ENCODE results near the gene CCDC110. TPM values are rescaled to one million over a fixed set of nuclear protein-coding genes. Genes with fewer than 3 reads are reported as not detected.
"Not testable (repeated sequence)": the region's sequence is repeated elsewhere in the genome, so short reads cannot be mapped to it uniquely, and the experiment has no call there.

The CCDC110 gene
- polyA plus RNA-seq (ENCODE audit: insufficient read length), result 1.6 TPM

- peak; percentile 93 for DNase-seq
These were observed at the start of gene CCDC110 for GRCh38 chr4:185471235-185472102. Gene CCDC110 (minus strand): TSS chr4:185471733. CDS start chr4:185471683, 50 bp downstream.

- DNase-seq, result no peak
These were observed 48.6 kb upstream of the CCDC110 start for GRCh38 chr4:185520119-185520518.

- no peak for DNase-seq
These were observed 47.0 kb upstream of the CCDC110 start for GRCh38 chr4:185518494-185518893.

GRCh38 chr4:185518069-185518468, 46.5 kb upstream of the CCDC110 start:
- DNase-seq, result no peak

- no peak for DNase-seq
These were observed 43.7 kb upstream of the CCDC110 start for GRCh38 chr4:185515248-185515647.

GRCh38 chr4:185514182-185514697, 42.7 kb upstream of the CCDC110 start:
- DNase-seq, result no peak

- DNase-seq, result no peak
These were observed 42.1 kb upstream of the CCDC110 start for GRCh38 chr4:185513489-185514181.

GRCh38 chr4:185512516-185512915, 41.0 kb upstream of the CCDC110 start:
- no peak for DNase-seq

- DNase-seq, result not testable (repeated sequence)
These were observed 39.7 kb upstream of the CCDC110 start for GRCh38 chr4:185511243-185511642.

- DNase-seq, result no peak
These were observed 39.3 kb upstream of the CCDC110 start for GRCh38 chr4:185510806-185511205.

GRCh38 chr4:185508181-185508580, 36.6 kb upstream of the CCDC110 start:
- DNase-seq, result no peak

- DNase-seq, result no peak
These were observed 34.9 kb upstream of the CCDC110 start for GRCh38 chr4:185506422-185506821.

- DNase-seq, result peak; percentile 31
These were observed 32.8 kb upstream of the CCDC110 start for GRCh38 chr4:185504098-185505047.

- DNase-seq, result no peak
These were observed 30.9 kb upstream of the CCDC110 start for GRCh38 chr4:185502386-185502785.

GRCh38 chr4:185500576-185500975, 29.0 kb upstream of the CCDC110 start:
- DNase-seq, result no peak

- no peak for DNase-seq
These were observed 28.5 kb upstream of the CCDC110 start for GRCh38 chr4:185500035-185500434.

GRCh38 chr4:185488650-185489049, 17.1 kb upstream of the CCDC110 start:
- DNase-seq, result no peak

- DNase-seq, result no peak
These were observed 9.9 kb upstream of the CCDC110 start for GRCh38 chr4:185481401-185481800.

- DNase-seq, result no peak
These were observed 8.6 kb upstream of the CCDC110 start for GRCh38 chr4:185480016-185480732.

GRCh38 chr4:185479507-185479971, 8.0 kb upstream of the CCDC110 start:
- no peak for DNase-seq

GRCh38 chr4:185473247-185473646, 1.7 kb upstream of the CCDC110 start:
- DNase-seq, result no peak

Measured in hindlimb muscle (tissue), 1 donor.